Esophagus squamous epithelium (tissue), 5 donors: Measurements from ENCODE around the gene CPO. TPM values are rescaled to one million over a fixed set of nuclear protein-coding genes. Genes with fewer than 3 reads are reported as not detected.
"Not testable (repeated sequence)": the region's sequence is repeated elsewhere in the genome, so short reads cannot be mapped to it uniquely, and the experiment has no call there.

Source experiments
- DNase-seq: peaks from one replicate; lab custom pipeline; 2025; lab: John Stamatoyannopoulos, UW
- H3K27ac ChIP-seq, 4 donors: fragments of 200-600 bp; sonication (generic); one replicate each; pipeline ENCODE4 v1.5.1; 2016 to 2019; ENCODE audit warnings: mild to moderate bottlenecking in 1 of 4
- H3K27me3 ChIP-seq, 4 donors: fragments of 200-600 bp; sonication (generic); 1 replicate in 3 of 4; 2 replicates in 1 of 4; pipeline versions ENCODE4 v1.5.1 to v1.6.0; 2017 to 2021; ENCODE audit warnings: antibody characterized with exemption in 1 of 4
- H3K36me3 ChIP-seq, 3 donors: fragments of 200-600 bp; sonication (generic); one replicate each; pipeline ENCODE4 v1.5.1; 2016 to 2019
- H3K4me1 ChIP-seq, 3 donors: fragments of 200-600 bp; sonication (generic); one replicate each; pipeline ENCODE4 v1.5.1; 2017 to 2019
- H3K4me3 ChIP-seq, 4 donors: fragments of 200-600 bp; sonication (generic); 1 replicate in 3 of 4; 2 replicates in 1 of 4; pipeline ENCODE4 v1.5.1; 2016 to 2019; ENCODE audit warnings: mild to moderate bottlenecking in 2 of 4, moderate library complexity in 1 of 4
- H3K9me3 ChIP-seq, 3 donors: fragments of 200-600 bp; sonication (generic); one replicate each; pipeline ENCODE4 v1.5.1; 2016 to 2019
- POLR2A ChIP-seq, 4 donors: fragments of 450-650 bp; IDR thresholded peaks; one replicate each; pipeline ENCODE4 v1.6.1; 2017; ENCODE audit warnings: antibody characterized with exemption in 4 of 4, mild to moderate bottlenecking in 4 of 4, moderate library complexity in 3 of 4
- WGBS, 2 donors: methylation state at CpG; one replicate each; pipeline ENCODE4 v1.1.5; 2018; 5-methylcytosine and 5-hydroxymethylcytosine counted together
- intact Hi-C: fragments of 100-400 bp; cut with DNase I; formaldehyde crosslinking; loops from one replicate; pipeline ENCODE4 v1.15.0; 2022
- total RNA-seq, 4 donors: library from RNA; depleted of rRNA; stranded (reverse); fragments of >200 nt; gene quantifications; one replicate each; pipeline ENCODE4 v1.1.0, GENCODE V29; 2016
- TF ChIP-seq, protein P1 (sequence below), 6 experiments: fragments of 450-650 bp in 4 of 6; fragments of 200-600 bp in 2 of 6; sonication (generic) in 2 of 6; IDR thresholded peaks; one replicate each; pipeline ENCODE4 v1.5.1; 2016 to 2019; ENCODE audit warnings: antibody characterized with exemption in 6 of 6, mild to moderate bottlenecking in 4 of 6, moderate library complexity in 4 of 6
- donor health status: DM: yes; HTN: yes; CAD: no.

Gene CPO
- total RNA-seq, 4 donors from 2014 or later = not detected

DNA sequence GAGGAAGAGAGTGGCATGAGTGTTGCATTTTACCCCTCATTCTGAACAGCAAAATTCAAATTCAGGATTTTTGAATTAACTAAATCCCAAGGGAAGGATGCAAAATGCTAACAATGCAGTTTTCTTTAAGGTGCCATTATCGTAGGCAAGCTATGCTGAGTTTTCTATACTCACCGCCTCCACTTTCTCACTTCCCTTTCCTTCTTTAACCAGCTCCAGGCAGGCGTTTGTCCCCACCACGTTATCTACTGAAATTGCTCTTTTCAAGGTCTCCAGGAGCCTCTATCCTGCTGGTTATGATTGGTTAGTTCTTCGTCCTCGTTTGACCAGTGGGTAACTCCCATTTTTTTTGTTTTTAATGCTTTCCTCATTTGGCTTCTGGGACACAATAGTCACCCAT lies 1.8 kb upstream of the CPO start:
- Histone ChIP-seq H3K27me3 (no peaks in the 10 kb centered on the region), H3K4me1 (no peaks in the 10 kb centered on the region), H3K4me3 (no peak overlapping the region), H3K27ac (no peak overlapping the region), H3K9me3 (no peaks in the 10 kb centered on the region), H3K36me3 (no peaks in the 10 kb centered on the region)
- TF ChIP-seq, protein P1, sequence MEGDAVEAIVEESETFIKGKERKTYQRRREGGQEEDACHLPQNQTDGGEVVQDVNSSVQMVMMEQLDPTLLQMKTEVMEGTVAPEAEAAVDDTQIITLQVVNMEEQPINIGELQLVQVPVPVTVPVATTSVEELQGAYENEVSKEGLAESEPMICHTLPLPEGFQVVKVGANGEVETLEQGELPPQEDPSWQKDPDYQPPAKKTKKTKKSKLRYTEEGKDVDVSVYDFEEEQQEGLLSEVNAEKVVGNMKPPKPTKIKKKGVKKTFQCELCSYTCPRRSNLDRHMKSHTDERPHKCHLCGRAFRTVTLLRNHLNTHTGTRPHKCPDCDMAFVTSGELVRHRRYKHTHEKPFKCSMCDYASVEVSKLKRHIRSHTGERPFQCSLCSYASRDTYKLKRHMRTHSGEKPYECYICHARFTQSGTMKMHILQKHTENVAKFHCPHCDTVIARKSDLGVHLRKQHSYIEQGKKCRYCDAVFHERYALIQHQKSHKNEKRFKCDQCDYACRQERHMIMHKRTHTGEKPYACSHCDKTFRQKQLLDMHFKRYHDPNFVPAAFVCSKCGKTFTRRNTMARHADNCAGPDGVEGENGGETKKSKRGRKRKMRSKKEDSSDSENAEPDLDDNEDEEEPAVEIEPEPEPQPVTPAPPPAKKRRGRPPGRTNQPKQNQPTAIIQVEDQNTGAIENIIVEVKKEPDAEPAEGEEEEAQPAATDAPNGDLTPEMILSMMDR (IDR thresholded peaks at IDR 0.05) = no peak
- TF ChIP-seq POLR2A (IDR thresholded peaks at IDR 0.05) = no peak
- whole genome bisulfite sequencing, 2 donors = 71 to 72% methylated on average over 6 of the region's 6 CpGs
- intact Hi-C loops = no loop called here
- no peak for DNase-seq

DNA sequence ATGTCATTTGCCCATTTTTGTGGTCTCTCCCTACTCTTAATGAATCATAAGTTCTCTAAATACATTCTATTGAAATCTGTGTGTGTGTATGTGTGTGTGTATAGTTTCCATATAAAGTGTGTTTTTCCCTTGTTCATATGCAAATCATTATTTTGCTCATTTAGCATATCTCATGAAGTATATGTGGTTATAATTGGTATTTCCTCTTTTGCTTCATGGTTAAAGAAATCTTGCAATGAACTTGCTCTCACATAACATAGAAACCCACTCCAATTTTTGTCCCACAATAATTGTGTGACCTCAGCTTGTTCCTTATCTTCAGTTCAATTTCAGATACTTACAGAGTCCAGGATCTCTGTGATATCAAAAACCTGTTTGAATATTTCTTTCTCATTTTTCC lies 1.2 kb downstream of the CPO start:
- intact Hi-C loops = no loop called here
- TF ChIP-seq, protein P1 (IDR thresholded peaks at IDR 0.05) = no peak
- TF ChIP-seq POLR2A (IDR thresholded peaks at IDR 0.05) = no peak
- Histone ChIP-seq H3K36me3 (no peaks in the 10 kb centered on the region), H3K27ac (no peak overlapping the region), H3K4me1 (no peaks in the 10 kb centered on the region), H3K4me3 (no peak overlapping the region), H3K9me3 (no peaks in the 10 kb centered on the region), H3K27me3 (no peaks in the 10 kb centered on the region)
- DNase-seq = no peak

DNA sequence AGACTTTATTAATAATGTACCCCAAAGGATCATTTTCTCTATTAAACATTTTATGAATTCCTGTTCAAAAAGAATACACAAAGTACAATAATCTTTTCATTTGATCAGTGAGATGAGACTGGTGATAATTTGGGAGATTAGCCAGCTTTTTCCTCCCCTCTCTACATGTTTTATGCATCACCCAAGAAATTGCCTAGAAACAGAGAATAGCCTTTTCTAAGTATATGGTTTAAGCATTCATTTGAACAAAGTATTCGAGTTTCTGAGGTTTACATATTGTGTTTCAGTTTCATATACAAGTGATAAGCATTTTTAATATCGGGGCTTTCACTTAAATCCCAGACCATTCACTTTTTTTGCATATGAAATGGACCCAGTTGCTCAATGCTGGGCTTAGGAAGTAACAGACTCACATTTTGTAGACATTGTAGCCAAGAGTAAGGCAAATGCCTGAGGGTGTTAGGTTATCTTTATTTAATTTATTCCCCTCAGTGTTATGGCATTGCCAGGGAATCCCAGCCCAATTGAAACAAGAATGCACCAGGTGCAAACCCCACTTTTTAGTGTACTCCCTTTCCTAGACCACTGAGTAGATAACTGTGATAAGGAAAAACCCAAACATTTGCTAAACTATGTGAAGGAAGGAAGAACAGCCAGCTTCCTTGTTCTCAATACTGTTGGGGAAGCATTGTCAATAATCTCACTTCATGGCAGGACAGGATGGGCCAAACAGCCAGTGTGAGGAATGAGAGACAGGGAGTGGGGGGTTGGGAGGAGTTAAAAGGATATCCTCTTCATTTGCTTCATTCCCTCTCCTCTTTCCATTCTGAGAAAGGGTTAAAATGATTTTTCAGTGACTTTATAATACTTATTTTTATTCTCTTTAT lies 3.5 kb downstream of the CPO start:
- Histone ChIP-seq H3K4me1 (no peaks in the 10 kb centered on the region), H3K4me3 (no peak overlapping the region), H3K27ac (no peak overlapping the region), H3K27me3 (no peaks in the 10 kb centered on the region), H3K36me3 (no peaks in the 10 kb centered on the region), H3K9me3 (no peaks in the 10 kb centered on the region)
- no peak for DNase-seq
- intact Hi-C loops = no loop called here
- TF ChIP-seq POLR2A (IDR thresholded peaks at IDR 0.05) = no peak
- TF ChIP-seq, protein P1 (IDR thresholded peaks at IDR 0.05) = no peak
- 48 to 52% methylated on average over 2 of the region's 2 CpGs for WGBS, 2 donors

DNA sequence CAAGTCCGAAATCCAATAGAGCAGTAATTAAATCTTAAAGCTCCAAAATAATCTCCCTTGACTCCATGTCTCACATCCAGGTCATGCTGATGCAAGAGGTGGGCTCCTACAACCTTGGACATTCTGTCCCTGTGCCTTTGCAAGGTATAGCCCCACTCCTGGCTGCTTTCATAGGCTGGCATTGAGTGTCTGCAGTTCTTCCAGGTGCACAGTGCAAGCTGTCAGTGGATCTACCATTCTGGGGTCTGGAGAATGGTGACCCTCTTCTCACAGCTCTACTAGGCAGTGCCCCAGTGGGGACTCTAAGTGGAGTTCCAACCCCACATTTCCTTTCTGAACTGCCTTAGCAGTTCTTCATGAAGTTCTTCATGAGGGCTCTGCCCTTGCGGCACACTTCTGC lies 14.1 kb downstream of the CPO start:
- intact Hi-C loops, DNase-seq, H3K27me3 ChIP-seq, H3K27ac ChIP-seq, H3K4me3 ChIP-seq, H3K36me3 ChIP-seq, H3K4me1 ChIP-seq: not testable (repeated sequence)
- WGBS, 2 donors = 62 to 100% methylated on average over 1 to 2 of the region's 2 CpGs
- H3K9me3 ChIP-seq = peaks cover 0 to 16% (median 7%) of the 10 kb centered on the region in 3 donors

DNA sequence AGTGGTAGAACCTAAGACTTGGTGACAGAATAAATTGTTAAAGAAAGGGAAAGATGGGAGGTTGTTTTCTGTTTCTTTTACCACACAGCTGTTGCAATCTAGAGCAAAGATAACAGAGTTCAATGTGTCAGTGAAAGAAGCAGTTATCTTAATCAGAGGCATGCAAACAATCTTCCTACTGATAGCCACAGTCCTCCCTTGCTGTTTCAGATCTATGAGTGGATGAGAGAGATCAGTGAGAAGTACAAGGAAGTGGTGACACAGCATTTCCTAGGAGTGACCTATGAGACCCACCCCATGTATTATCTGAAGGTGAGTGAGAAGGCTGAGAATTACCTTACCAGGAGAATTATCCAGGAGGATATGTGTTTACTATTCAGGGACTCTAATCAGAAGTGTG lies 15.9 kb downstream of the CPO start:
- no peak overlapping the region for H3K27ac ChIP-seq
- no peak overlapping the region for H3K4me3 ChIP-seq
- H3K4me1 ChIP-seq = no peaks in the 10 kb centered on the region
- no peaks in the 10 kb centered on the region for H3K27me3 ChIP-seq
- H3K9me3 ChIP-seq = peaks cover 0 to 16% (median 7%) of the 10 kb centered on the region in 3 donors
- TF ChIP-seq, protein P1 (IDR thresholded peaks at IDR 0.05) = no peak
- TF ChIP-seq POLR2A (IDR thresholded peaks at IDR 0.05) = no peak
- DNase-seq = no peak
- no peaks in the 10 kb centered on the region for H3K36me3 ChIP-seq
- intact Hi-C loops = no loop called here
